ENCODE results near the gene OXSM.

OXSM gene

DNA sequence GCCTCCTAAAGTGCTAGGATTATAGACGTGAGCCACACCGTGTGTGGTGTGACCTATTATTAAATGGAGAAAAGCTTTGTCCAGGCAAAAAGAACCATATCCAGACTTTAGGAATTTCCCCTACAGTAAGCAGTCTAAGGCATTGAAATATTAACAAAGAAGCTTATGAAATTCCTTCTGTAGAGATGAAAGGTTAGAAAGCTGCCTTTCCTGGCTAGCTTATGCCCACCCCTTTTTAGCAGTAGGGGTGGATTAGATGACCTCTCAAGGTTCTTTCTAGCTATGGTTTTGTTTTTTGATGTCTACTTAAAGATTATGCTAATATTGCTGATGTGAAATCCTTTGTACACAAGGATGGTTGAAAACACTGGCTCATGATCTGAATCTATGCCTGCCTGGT lies 13.9 kb downstream of the OXSM start:
- no peak for DNase-seq (ENCODE audit: low read depth in 3 of 3)

DNA sequence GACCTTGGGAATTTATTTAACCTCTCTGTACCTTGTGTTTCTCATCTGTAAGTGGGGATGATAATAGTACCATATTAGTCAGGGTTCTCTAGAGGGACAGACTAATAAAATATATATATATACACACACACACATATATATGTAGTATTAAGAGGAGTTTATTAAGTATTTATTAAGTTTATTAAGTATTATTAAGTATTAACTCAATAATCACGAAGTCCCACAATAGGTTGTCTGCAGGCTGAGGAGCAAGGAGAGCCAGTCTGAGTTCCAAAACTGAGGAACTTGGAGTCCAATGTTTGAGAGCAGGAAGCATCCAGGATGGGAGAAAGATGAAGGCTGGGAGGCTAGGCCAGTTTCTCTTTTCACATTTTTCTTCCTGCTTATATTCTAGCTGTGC lies 14.8 kb downstream of the OXSM start:
- no peak for DNase-seq (ENCODE audit: low read depth in 3 of 3)

DNA sequence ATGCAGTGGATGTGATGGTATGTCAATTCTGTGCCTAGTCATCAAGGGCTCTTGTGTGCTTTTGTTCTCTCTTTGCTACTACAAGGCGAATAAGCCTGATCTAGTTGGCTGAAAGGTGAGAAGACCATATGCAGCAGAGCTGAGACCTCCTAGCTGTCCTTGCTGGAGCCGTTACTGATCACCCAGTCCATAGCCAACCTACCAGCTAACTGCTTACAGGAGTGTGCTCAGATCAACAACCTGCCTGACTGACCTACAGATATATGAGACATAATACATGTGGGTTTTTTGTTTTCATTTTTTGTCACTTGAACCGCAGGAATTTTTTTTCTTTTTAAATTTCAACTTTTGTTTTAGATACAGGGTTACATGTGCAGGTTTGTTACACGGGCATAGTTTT lies 22.8 kb downstream of the OXSM start:
- DNase-seq (ENCODE audit: low read depth in 3 of 3), result no peak

DNA sequence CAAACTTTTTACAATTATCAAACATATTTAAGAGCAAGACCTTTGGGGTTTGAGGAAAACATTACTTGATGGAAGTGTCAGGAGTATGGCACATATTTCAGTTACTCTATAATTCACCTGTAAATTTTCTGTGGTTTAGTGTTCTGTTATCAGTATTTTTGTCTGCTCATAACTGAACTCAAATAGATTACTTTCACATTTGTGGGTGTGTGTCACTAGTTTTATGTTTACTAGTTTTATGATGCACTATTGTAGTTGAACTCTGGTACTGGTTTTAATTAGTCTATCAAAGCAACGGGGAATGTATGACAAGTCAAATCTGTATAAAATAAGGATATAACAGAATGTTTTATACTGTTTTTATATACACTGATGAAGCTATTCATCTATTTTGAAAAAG lies 27.2 kb downstream of the OXSM start:
- no peak for DNase-seq (ENCODE audit: low read depth in 3 of 3)

DNA sequence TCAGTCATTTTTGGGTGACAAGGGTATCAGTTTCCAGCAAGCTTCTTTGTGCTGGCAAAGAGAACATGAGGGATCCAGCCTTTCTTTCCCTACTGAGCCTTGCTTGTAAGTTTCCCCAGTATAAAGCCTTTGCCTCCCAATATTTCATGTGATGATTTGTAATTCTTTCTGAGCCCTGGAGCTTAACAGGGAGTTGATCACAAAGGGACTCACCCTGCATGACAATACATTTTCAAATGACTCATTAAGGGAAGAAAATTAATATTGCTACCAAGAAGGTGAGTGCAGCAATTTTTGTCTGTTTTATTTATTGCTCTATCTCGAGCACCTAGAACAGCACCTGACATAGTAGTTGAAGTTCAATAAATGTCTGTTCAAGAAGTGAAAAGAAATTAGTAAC lies 27.7 kb downstream of the OXSM start:
- DNase-seq (ENCODE audit: low read depth in 3 of 3), result no peak

DNA sequence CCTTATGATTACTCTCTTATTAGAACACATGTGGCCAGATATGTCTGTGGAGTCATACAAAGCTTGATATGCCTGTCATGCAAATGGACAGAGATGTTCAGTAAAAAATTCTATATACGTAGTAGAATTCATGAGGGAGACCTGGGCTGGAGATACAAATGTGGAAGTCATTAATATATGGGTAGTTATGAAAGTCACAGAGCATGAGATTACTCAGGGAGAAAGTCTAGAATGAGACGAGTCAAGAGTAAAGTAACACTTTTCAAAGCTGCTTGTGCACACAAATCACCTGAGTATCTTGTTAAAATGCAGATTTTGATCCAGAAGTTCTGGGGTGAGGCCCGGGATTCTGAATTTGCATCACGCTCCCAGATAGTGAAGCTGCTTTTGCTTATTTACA lies 28.4 kb downstream of the OXSM start:
- DNase-seq (ENCODE audit: low read depth in 3 of 3), result no peak

DNA sequence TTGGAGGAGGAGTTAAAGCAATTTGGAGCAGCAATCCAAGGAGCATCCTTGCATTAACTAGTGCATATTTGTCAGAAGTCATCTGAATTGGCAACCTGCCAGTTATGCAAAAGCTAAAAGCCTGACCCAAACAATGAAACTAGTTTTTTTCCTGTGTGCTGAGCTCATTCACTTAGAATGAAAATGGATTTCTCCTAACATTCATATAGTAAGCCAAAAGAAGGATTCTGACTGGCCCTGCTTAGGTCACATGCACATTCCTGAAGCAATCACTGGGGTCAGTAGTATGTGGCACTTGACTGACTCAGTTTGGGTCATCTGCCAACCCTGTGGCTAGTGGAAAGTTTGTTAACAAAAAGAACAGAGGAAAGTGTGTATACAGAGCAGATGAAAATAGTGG lies 30.5 kb downstream of the OXSM start:
- DNase-seq (ENCODE audit: low read depth in 3 of 3), result no peak

DNA sequence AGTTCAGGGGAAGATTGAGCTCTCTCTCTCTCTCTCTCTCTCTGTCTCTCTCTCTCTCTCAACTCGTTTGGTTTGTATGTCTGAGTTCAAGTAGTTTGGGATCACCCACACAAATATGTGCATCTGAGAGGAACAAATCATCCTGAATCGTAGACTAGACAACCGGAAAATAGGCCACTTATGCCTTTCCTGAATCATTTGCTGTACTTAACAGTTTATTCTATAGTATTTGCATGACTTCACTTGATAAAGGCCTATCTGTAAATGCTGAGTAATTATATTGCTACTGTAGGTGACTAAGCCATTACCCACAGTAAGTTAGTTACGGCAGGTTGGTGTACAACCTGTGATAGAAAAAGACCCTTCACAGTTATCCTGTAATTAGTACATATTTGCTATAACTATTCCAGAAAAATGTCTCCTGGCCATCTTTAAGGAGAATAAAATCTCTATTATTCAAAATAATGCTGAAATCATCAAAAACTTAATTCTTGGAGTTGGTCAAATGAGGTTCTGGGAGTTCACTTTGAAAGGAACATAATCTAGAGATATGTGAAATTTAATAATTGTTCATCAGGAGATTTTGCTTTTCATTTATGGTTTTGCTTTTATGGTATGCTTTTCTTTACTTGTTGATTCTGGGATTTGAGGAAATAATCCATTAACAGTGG lies 31.1 kb downstream of the OXSM start:
- DNase-seq (ENCODE audit: low read depth in 3 of 3), result no peak

- no peak for DNase-seq (ENCODE audit: low read depth in 3 of 3)
Observed at GRCh38 chr3:25821746-25822573, 32.1 kb downstream of the OXSM start.

DNA sequence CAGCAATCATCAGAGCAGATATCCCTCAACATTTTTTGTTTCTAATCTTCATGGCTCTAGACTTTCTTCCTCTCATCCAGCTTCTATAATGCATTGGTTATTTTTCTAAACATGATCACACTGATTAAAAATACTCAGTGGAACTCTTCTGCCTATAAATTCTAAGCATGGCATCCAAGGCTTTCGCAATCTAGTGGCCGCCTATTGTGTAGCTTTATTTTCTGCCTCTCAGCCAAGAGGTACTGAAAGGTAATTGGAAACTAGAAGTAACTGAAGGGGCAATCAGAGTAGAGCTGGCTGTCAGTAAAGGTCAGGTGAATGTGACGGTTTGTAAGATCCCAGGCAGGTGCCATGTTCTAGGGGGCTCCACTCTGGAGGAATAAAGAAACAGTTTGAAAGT lies 33.4 kb downstream of the OXSM start:
- no peak for DNase-seq (ENCODE audit: low read depth in 3 of 3)

GRCh38 chr3:25826510-25826909 lies 36.6 kb downstream of the OXSM start:
- no peak for DNase-seq (ENCODE audit: low read depth in 3 of 3)

DNA sequence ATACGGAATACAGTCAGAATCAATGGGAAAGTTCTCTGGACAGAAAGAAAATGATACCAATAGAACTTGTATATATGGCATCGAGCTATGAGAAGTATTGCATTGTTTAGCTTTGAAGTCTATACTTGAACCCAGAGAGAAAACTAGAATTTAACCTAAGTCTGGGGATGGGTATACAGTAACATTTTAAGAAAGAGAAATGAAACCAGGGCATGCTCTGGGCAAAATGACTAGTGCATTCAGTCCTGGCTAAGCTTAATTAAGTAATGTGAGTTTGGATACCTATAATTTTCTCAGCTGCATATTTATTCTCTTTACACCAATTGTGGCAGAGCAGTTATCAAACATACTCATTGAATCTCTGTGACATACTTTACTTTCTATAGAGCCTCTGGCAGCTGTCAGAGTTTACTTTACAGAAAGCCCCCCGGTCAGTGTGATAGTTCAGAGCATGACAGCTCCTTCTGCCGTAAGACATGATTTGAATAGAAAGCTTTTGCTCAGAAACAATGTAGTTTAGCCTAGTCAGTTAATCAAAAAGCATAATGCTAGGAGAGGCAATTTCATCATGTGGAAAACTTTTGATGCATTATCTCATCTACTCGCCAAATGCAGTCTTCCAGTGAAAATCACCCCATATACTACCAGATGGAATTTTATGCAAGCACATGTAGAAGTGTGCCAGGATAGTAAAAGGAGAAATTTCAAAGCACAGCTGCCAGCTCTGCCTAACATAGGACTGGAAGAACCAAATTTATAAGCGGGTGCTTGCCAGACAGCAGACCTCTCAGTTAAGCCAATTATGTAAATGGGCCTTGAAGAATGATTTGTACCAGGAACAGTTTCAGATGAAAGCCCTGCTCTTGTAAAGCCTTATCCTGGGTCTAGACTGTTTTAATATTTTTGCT lies 40.7 kb downstream of the OXSM start:
- DNase-seq (ENCODE audit: low read depth in 3 of 3), result no peak

DNA sequence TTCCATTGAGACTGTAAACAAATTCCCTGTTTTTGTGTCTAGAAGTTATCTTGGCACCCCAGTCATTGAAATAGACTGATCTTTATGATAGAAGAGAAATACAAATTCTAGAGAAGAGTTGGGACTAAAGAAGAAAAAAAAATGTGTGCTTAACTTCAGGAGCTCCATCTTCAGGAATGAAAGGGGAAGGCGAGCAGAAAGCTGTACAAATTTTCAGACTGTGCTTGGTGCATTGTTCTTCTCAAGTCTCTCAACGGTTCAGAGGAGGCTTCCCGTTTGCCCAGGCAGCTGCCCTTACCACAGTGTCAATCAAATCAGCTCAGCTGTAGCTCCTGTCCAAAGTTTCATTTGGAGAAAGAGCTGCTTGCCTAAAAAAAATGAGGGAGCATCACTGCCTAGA lies 41.7 kb downstream of the OXSM start:
- DNase-seq (ENCODE audit: low read depth in 3 of 3), result no peak

GRCh38 chr3:25834346-25834745 lies 44.5 kb downstream of the OXSM start:
- DNase-seq (ENCODE audit: low read depth in 3 of 3), result no peak

- no peak for DNase-seq (ENCODE audit: low read depth in 3 of 3)
Observed at GRCh38 chr3:25836579-25836978, 46.7 kb downstream of the OXSM start.

DNA sequence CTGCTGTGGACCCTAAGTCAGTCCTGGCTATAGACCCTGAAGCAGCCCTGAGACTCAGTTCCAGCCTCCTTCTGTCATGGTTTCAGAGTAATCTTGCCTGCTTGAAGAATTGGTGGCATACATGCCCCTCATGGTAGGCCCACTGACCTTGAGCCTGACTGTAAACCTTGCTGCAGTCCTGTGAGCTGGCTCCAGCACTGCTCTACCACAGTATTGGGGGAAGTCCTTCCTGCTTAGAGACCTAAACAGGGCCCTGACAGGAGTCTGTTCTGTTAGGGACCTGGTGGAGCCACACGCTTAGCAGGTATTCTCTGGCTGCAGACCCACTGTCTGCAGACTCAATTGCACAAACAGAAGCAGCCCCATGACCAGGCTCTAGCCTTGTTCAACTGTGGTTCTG lies 47.1 kb downstream of the OXSM start:
- no peak for DNase-seq (ENCODE audit: low read depth in 3 of 3)

DNA sequence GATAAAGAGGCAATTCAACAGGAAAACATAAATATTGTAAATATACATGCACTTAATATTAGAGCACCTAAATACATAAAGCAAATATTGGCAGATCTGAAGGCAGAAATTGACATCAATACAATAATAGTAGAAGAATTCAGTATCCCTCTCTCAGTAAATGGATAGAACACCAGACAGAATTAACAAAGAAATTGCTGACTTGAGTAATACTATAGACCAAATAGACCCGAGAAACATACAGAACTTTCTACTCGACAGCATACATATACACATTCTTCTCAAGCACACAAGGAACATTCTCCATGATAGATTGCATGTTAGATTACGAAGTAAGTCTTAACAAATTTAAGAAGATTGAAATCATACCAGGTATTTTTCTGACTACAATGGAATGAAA lies 50.2 kb downstream of the OXSM start:
- no peak for DNase-seq (ENCODE audit: low read depth in 3 of 3)

DNA sequence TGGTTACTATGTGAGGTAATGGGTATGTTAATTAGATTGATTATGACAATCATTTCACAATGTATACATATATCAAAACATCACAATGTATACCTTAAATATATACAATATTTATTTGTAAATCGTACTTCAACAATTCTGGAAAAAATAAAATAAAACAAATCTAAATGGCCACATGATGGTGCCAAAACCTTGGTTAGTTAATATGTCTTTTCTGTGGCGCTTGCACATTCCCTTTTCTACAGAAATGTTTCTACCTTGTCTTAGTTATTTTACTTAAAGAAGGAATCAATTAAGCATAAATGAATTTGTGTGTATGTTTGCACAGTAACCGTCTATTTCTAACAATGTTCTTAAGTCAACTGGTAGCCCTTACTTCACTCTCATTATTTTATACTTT lies 53.4 kb downstream of the OXSM start:
- DNase-seq (ENCODE audit: low read depth in 3 of 3), result no peak

Data from stimulated activated CD4-positive, alpha-beta T cell treated with anti-CD3 and anti-CD28 coated beads, TNF-alpha, amount 100 ng/mL, for 24 hours (primary cell).